Measurements from ENCODE around the gene DUSP18.

DNA sequence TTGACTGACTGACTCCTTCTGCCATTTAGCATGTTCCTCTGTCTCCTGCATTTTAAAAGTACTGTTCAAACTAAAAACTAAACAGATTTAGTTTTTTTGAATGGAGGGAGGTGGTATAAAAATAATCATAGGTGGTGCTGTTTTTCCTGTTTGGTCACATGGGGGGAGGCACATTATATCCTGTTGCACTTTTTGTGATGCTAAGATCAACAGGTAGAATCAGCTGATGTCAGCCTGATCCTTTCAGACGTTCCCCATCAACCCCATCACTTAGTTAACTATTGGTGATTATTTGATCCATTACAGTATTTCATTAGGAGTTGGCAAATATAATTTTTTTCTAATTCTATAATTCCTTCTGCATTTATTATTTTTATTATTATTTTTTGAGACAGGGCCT lies 21.9 kb upstream of the DUSP18 start:
- TF ChIP-seq, protein P1, sequence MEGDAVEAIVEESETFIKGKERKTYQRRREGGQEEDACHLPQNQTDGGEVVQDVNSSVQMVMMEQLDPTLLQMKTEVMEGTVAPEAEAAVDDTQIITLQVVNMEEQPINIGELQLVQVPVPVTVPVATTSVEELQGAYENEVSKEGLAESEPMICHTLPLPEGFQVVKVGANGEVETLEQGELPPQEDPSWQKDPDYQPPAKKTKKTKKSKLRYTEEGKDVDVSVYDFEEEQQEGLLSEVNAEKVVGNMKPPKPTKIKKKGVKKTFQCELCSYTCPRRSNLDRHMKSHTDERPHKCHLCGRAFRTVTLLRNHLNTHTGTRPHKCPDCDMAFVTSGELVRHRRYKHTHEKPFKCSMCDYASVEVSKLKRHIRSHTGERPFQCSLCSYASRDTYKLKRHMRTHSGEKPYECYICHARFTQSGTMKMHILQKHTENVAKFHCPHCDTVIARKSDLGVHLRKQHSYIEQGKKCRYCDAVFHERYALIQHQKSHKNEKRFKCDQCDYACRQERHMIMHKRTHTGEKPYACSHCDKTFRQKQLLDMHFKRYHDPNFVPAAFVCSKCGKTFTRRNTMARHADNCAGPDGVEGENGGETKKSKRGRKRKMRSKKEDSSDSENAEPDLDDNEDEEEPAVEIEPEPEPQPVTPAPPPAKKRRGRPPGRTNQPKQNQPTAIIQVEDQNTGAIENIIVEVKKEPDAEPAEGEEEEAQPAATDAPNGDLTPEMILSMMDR (IDR thresholded peaks at IDR 0.05; ENCODE audit: insufficient read depth, low read length), result no peak
- TF ChIP-seq POLR2AphosphoS5 (IDR thresholded peaks at IDR 0.05; ENCODE audit: low read depth), result no peak
- TF ChIP-seq SPI1 (IDR thresholded peaks at IDR 0.05; ENCODE audit: borderline replicate concordance, low read depth), result no peak
- TF ChIP-seq, protein P2, sequence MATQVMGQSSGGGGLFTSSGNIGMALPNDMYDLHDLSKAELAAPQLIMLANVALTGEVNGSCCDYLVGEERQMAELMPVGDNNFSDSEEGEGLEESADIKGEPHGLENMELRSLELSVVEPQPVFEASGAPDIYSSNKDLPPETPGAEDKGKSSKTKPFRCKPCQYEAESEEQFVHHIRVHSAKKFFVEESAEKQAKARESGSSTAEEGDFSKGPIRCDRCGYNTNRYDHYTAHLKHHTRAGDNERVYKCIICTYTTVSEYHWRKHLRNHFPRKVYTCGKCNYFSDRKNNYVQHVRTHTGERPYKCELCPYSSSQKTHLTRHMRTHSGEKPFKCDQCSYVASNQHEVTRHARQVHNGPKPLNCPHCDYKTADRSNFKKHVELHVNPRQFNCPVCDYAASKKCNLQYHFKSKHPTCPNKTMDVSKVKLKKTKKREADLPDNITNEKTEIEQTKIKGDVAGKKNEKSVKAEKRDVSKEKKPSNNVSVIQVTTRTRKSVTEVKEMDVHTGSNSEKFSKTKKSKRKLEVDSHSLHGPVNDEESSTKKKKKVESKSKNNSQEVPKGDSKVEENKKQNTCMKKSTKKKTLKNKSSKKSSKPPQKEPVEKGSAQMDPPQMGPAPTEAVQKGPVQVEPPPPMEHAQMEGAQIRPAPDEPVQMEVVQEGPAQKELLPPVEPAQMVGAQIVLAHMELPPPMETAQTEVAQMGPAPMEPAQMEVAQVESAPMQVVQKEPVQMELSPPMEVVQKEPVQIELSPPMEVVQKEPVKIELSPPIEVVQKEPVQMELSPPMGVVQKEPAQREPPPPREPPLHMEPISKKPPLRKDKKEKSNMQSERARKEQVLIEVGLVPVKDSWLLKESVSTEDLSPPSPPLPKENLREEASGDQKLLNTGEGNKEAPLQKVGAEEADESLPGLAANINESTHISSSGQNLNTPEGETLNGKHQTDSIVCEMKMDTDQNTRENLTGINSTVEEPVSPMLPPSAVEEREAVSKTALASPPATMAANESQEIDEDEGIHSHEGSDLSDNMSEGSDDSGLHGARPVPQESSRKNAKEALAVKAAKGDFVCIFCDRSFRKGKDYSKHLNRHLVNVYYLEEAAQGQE (IDR thresholded peaks at IDR 0.05; ENCODE audit: insufficient replicate concordance, low read depth), result no peak
